ENCODE data around the gene SPNS3. TPM values are rescaled to one million over a fixed set of nuclear protein-coding genes. Genes with fewer than 3 reads are reported as not detected.

Gene SPNS3
- total and polyA plus RNA-seq, 2 of the 4 experiments (the other 2 are of a cell fraction), result 0.18 TPM; not detected in 1

GRCh38 chr17:4445731-4446130 is 12.0 kb downstream of the SPNS3 start:
- Histone ChIP-seq H4K91ac (ENCODE audit: insufficient read depth, low read depth, low read length) (no peak overlapping the region), H3K4me1 (ENCODE audit: control insufficient read depth, insufficient read depth, low read length) (no peaks in the 10 kb centered on the region), H3K9me1 (ENCODE audit: insufficient read depth, low read length) (no peaks in the 10 kb centered on the region), H3K23ac (ENCODE audit: low read depth, low read length) (no peak overlapping the region), H3K14ac (replicated peaks; ENCODE audit: low read depth, low read length) (no peak overlapping the region), H4K20me1 (ENCODE audit: insufficient read depth, low read length) (no peaks in the 10 kb centered on the region), H2AFZ (replicated peaks; ENCODE audit: low read length, poor library complexity) (no peak overlapping the region), H3K27me3 (ENCODE audit: control insufficient read depth, insufficient read depth, low read length) (peaks cover 31% of the 10 kb centered on the region), H3K4me2 (ENCODE audit: low read depth, low read length) (no peak overlapping the region), H4K5ac (ENCODE audit: low read depth, low read length) (no peak overlapping the region), H2BK15ac (ENCODE audit: low read depth, low read length) (no peak overlapping the region), H4K8ac (ENCODE audit: low read depth in 2 of 2, low read length in 2 of 2) (no peak overlapping the region), H3K79me1 (ENCODE audit: low read depth in 1 of 2, low read length in 2 of 2) (no peaks in the 10 kb centered on the region), H2BK20ac (ENCODE audit: low read depth, low read length) (no peak overlapping the region), H3K9me3 (ENCODE audit: control insufficient read depth, insufficient read depth, low read length) (no peaks in the 10 kb centered on the region), H3K4ac (ENCODE audit: low read depth, low read length) (no peak overlapping the region), H3K4me3 (ENCODE audit: insufficient read depth, low read depth, low read length) (no peak overlapping the region), H3K36me3 (ENCODE audit: control insufficient read depth, insufficient read depth, low read length) (no peaks in the 10 kb centered on the region), H3K9ac (ENCODE audit: low read depth, low read length) (no peak overlapping the region), H2BK120ac (ENCODE audit: low read depth, low read length) (no peak overlapping the region), H3K18ac (ENCODE audit: low read depth, low read length) (no peak overlapping the region), H2BK5ac (ENCODE audit: low read depth, low read length, poor library complexity, severe bottlenecking) (no peak overlapping the region), H3K56ac (ENCODE audit: extremely low read depth, insufficient read depth, low read length) (no peak overlapping the region), H2AK9ac (replicated peaks; ENCODE audit: low read depth, low read length, poor library complexity) (no peak overlapping the region), H2AK5ac (ENCODE audit: low read depth, low read length) (no peak overlapping the region), H3K27ac (ENCODE audit: insufficient read depth, low read length) (no peak overlapping the region)
- intact Hi-C loops (cut with micrococcal nuclease), result no loop called here
- POLR2A ChIA-PET (ENCODE audit: unreplicated experiment), result no interaction called here
- TF ChIP-seq RAD21 (IDR thresholded peaks at IDR 0.05; ENCODE audit: low read length), result no peak
- no peak for TF ChIP-seq USF2 (IDR thresholded peaks at IDR 0.05; ENCODE audit: low read depth, low read length)
- TF ChIP-seq MXI1 (IDR thresholded peaks at IDR 0.05; ENCODE audit: borderline replicate concordance, low read depth, low read length), result no peak
- no peak for TF ChIP-seq RFX5 (IDR thresholded peaks at IDR 0.05; ENCODE audit: low read depth, low read length)
- TF ChIP-seq CEBPB (IDR thresholded peaks at IDR 0.05; ENCODE audit: low read depth, low read length), result no peak
- no peak for TF ChIP-seq MAFK (IDR thresholded peaks at IDR 0.05; ENCODE audit: low read depth, low read length)
- no peak for TF ChIP-seq MAZ (IDR thresholded peaks at IDR 0.05; ENCODE audit: borderline replicate concordance, low read depth, low read length)
- TF ChIP-seq RCOR1 (IDR thresholded peaks at IDR 0.05; ENCODE audit: insufficient replicate concordance, low read length), result no peak
- no peak for TF ChIP-seq NFE2L2 (IDR thresholded peaks at IDR 0.05; ENCODE audit: low read depth, low read length)
- CTCF ChIA-PET, result no interaction called here
- WGBS, 2 experiments (ENCODE audit: extremely low coverage in 2 of 2, insufficient read length in 1 of 2), result 84% methylated on average over 5 of the region's 13 CpGs; no CpG with 5 or more reads in 1 of the 2 experiments
- no peak for DNase-seq
- ATAC-seq (ENCODE audit: low read depth), result no peak
- in situ Hi-C loops (cut with MboI; ENCODE audit: low sequenced_read_pairs), result no loop called here
- dilution Hi-C loops (cut with HindIII; ENCODE audit: low sequenced_read_pairs, unreplicated experiment), result no loop called here
- no TSS peak for BruUV-seq (replicated peaks)

Data from IMR-90 (cell line).